OCI-LY7 (cell line): ENCODE measurements around the gene SLC10A7. TPM values are rescaled to one million over a fixed set of nuclear protein-coding genes. Genes with fewer than 3 reads are reported as not detected.

Experiments used
- BruUV-seq: library from RNA; stranded (reverse); fragments of 400-500 nt; replicated peaks from 2 replicates; lab custom pipeline; 2021; lab: Mats Ljungman, UMichigan
- CTCF ChIA-PET: fragments of 300-600 bp; sonication (Branson Sonifier 250); formaldehyde crosslinking; loops from one replicate; lab custom pipeline; 2022; ENCODE audit warnings: antibody characterized with exemption; ENCODE audit not compliant: unreplicated experiment; lab: Charles Lee
- POLR2A ChIA-PET: fragments of 300-600 bp; sonication (Branson Sonifier 250); formaldehyde crosslinking; loops from one replicate; lab custom pipeline; 2022; ENCODE audit warnings: antibody characterized with exemption; lab: Charles Lee
- DNase-seq: peaks from one replicate; pipeline ENCODE4 v3.0.0-alpha.2; 2015; ENCODE audit warnings: low spot score
- H2AFZ ChIP-seq: fragments of 200-600 bp; sonication (generic), shearing (Covaris generic); 2 replicates; pipeline ENCODE4 v1.6.1; 2014; ENCODE audit warnings: mild to moderate bottlenecking, antibody characterized with exemption, low read length, moderate library complexity
- H3K27ac ChIP-seq: fragments of 200-600 bp; sonication (generic); 2 replicates; pipeline ENCODE4 v1.5.1; 2014; ENCODE audit warnings: mixed run types, low read depth, mild to moderate bottlenecking, moderate library complexity, low read length, inconsistent platforms; ENCODE audit not compliant: poor library complexity, severe bottlenecking
- H3K36me3 ChIP-seq: fragments of 200-600 bp; sonication (generic); 2 replicates; pipeline ENCODE4 v1.6.1; 2014; ENCODE audit warnings: mild to moderate bottlenecking, antibody characterized with exemption, low read length, moderate library complexity, mixed read lengths; ENCODE audit not compliant: insufficient read depth
- H3K4me1 ChIP-seq: fragments of 200-600 bp; sonication (generic); 2 replicates; pipeline ENCODE4 v1.5.1; 2014; ENCODE audit warnings: mild to moderate bottlenecking, low read length; ENCODE audit not compliant: insufficient read depth, poor library complexity, severe bottlenecking
- H3K4me2 ChIP-seq: fragments of 200-600 bp; sonication (generic); 2 replicates; pipeline ENCODE4 v1.6.1; 2014; ENCODE audit warnings: mild to moderate bottlenecking, low read length
- H3K4me3 ChIP-seq: fragments of 200-600 bp; sonication (generic); 2 replicates; pipeline ENCODE4 v1.5.1; 2014; ENCODE audit warnings: mild to moderate bottlenecking, low read depth, low read length; ENCODE audit not compliant: poor library complexity, severe bottlenecking
- H3K79me2 ChIP-seq: fragments of 200-600 bp; sonication (generic); 2 replicates; pipeline ENCODE4 v1.6.1; 2016; ENCODE audit warnings: low read depth, mild to moderate bottlenecking, low read length, moderate library complexity, mixed read lengths; ENCODE audit not compliant: insufficient read depth
- H3K9me2 ChIP-seq: fragments of 200-600 bp; sonication (generic); 2 replicates; pipeline ENCODE4 v1.6.1; 2016; ENCODE audit warnings: mild to moderate bottlenecking, low read length, mixed read lengths; ENCODE audit not compliant: insufficient read depth
- H3K9me3 ChIP-seq: fragments of 200-600 bp; sonication (generic); 2 replicates; pipeline ENCODE4 v1.6.1; 2014; ENCODE audit warnings: mild to moderate bottlenecking, mixed run types, low read length, mixed read lengths
- H4K20me1 ChIP-seq: fragments of 200-600 bp; sonication (generic); 2 replicates; pipeline ENCODE4 v1.6.1; 2014; ENCODE audit warnings: mild to moderate bottlenecking, antibody characterized with exemption, low read length, moderate library complexity, mixed read lengths; ENCODE audit not compliant: insufficient read depth
- EZH2phosphoT487 ChIP-seq: fragments of 200-600 bp; sonication (generic); IDR thresholded peaks from 2 replicates; pipeline ENCODE4 v1.6.1; 2018; ENCODE audit warnings: low read depth, borderline replicate concordance, mild to moderate bottlenecking, mixed run types, antibody characterized with exemption, low read length, moderate library complexity, mixed read lengths
- intact Hi-C: fragments of 100-400 bp; cut with micrococcal nuclease; formaldehyde crosslinking; loops from one replicate; pipeline ENCODE4 v1.10.0; 2022; ENCODE audit not compliant: unreplicated experiment
- total RNA-seq, 2 experiments: library from RNA; depleted of rRNA in 1 of 2; stranded (reverse); fragments of >200 nt in 1 of 2; shearing (Covaris generic) in 1 of 2; gene quantifications; 2 replicates each; pipeline ENCODE4 v1.2.3, GENCODE V29; 2014 to 2022
- TF ChIP-seq, protein P1 (sequence below): fragments of 200-600 bp; sonication (generic); conservative IDR thresholded peaks from 2 replicates; pipeline ENCODE4 v1.5.1; 2014; ENCODE audit warnings: mild to moderate bottlenecking, antibody characterized with exemption, low read length, moderate library complexity, mixed read lengths

The SLC10A7 gene
- total RNA-seq, 2 experiments from 2014 or later = 16.8 to 18.9 TPM

DNA sequence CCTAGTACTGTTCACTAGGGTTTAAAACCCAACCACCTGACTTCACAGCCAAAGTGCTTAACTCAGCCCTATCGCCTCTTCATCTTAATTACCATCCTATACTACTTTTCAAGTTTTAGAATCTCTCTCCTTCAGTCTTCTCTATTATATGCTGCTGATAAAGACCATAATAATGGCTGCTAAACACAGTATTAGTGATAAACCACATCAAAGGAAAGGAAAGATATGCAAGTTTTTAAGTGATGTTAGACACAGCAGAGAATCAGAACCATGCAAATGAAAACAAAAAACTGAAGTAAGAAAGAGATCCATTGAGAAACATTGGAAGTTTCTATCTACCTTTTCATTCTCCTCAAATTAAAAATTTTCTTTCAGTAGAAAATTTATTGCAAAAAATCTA, 206.6 kb downstream of the SLC10A7 start:
- Histone ChIP-seq H3K79me2 (no peaks in the 10 kb centered on the region), H3K9me2 (no peaks in the 10 kb centered on the region), H3K4me3 (no peak overlapping the region), H3K36me3 (no peaks in the 10 kb centered on the region), H3K4me2 (no peak overlapping the region), H3K9me3 (no peaks in the 10 kb centered on the region), H3K4me1 (no peaks in the 10 kb centered on the region), H2AFZ (no peak overlapping the region), H3K27ac (no peak overlapping the region), H4K20me1 (no peaks in the 10 kb centered on the region)
- intact Hi-C loops = no loop called here
- no TSS peak for BruUV-seq
- no peak for DNase-seq
- no peak for TF ChIP-seq EZH2phosphoT487
- TF ChIP-seq, protein P1, sequence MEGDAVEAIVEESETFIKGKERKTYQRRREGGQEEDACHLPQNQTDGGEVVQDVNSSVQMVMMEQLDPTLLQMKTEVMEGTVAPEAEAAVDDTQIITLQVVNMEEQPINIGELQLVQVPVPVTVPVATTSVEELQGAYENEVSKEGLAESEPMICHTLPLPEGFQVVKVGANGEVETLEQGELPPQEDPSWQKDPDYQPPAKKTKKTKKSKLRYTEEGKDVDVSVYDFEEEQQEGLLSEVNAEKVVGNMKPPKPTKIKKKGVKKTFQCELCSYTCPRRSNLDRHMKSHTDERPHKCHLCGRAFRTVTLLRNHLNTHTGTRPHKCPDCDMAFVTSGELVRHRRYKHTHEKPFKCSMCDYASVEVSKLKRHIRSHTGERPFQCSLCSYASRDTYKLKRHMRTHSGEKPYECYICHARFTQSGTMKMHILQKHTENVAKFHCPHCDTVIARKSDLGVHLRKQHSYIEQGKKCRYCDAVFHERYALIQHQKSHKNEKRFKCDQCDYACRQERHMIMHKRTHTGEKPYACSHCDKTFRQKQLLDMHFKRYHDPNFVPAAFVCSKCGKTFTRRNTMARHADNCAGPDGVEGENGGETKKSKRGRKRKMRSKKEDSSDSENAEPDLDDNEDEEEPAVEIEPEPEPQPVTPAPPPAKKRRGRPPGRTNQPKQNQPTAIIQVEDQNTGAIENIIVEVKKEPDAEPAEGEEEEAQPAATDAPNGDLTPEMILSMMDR = no peak
- CTCF ChIA-PET = no interaction called here
- POLR2A ChIA-PET = interaction anchor here (0.9 kb wide), 1 partner anchor 11 kb away, joined by 3 read pairs; no protein-coding TSS in a partner anchor

DNA sequence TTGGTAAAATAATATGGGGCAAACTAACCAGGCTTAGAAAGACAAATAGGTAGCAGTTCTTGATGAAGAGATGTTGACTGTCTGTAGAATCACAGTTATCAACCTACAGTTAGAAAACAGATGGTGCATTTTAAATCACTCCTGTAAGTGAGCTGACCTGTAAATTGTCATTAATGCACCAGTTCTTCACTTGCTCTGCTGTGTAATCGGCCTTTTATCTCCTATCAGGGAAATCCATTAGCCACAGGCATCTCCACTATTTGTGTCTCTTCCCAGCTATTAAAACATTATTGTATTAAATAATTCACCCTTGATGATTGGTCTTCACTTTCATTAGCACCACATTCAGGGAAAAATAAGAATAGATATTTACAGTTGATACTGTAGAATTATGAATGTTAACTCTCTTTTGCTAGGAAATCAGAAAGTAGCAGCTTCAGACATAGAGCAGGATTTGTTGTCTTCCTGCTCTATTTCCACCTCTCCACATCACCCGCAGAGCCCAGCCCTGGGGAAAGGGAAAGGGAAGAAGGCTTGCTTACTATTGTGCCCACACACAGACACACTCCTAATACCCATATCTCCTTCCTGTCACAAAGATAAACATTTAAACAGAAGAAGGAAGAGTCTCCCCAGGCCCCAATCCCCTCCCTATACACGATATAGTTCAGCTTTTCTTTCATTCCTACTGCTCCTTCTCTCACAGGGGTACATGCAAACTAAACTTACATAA, 210.3 kb downstream of the SLC10A7 start:
- no peak overlapping the region for H3K4me2 ChIP-seq
- CTCF ChIA-PET = no interaction called here

More for the DNA sequence above, 210.3 kb downstream of the SLC10A7 start:
- Histone ChIP-seq H3K27ac (no peak overlapping the region), H3K4me1 (no peaks in the 10 kb centered on the region), H4K20me1 (no peaks in the 10 kb centered on the region), H3K4me3 (no peak overlapping the region), H3K36me3 (no peaks in the 10 kb centered on the region), H3K9me2 (no peaks in the 10 kb centered on the region), H3K9me3 (no peaks in the 10 kb centered on the region), H3K79me2 (no peaks in the 10 kb centered on the region), H2AFZ (no peak overlapping the region)
- BruUV-seq = no TSS peak
- intact Hi-C loops = no loop called here
- POLR2A ChIA-PET = interaction anchor here (0.7 to 0.8 kb wide), 2 partner anchors 9 to 607 kb away, joined by 3 to 4 read pairs; no protein-coding TSS in a partner anchor
- no peak for TF ChIP-seq EZH2phosphoT487
- TF ChIP-seq, protein P1 = no peak
- DNase-seq = no peak
